Measurements from ENCODE around the gene ZNF148.

ZNF148 gene

DNA sequence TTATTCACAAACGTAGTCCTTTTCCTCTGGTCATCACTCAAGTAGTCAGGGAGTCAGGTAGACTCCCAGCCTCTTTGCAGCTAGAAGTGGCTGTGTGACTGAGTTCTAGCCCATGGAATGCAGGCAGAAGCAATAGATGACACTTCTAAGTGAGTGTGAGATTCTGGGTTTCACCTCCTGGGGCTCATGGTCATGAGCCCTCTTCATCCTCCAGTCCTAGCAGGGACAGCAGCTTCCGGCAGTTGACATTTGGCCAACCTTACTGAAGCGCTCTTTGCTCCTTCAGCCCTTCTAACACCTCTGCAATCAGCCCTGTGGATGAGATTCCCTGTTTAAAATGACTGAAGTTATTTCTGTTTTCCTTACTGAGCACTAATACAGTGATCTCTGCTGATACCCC, 184.3 kb downstream of the ZNF148 start:
- ChIA-PET CTCF (interaction anchor here (0.8 to 1.7 kb wide), 3 partner anchors 12 to 178 kb away, joined by 3 to 5 read pairs (median 3); no protein-coding TSS in a partner anchor), POLR2A (no interaction called here)
- TF ChIP-seq, protein P1, sequence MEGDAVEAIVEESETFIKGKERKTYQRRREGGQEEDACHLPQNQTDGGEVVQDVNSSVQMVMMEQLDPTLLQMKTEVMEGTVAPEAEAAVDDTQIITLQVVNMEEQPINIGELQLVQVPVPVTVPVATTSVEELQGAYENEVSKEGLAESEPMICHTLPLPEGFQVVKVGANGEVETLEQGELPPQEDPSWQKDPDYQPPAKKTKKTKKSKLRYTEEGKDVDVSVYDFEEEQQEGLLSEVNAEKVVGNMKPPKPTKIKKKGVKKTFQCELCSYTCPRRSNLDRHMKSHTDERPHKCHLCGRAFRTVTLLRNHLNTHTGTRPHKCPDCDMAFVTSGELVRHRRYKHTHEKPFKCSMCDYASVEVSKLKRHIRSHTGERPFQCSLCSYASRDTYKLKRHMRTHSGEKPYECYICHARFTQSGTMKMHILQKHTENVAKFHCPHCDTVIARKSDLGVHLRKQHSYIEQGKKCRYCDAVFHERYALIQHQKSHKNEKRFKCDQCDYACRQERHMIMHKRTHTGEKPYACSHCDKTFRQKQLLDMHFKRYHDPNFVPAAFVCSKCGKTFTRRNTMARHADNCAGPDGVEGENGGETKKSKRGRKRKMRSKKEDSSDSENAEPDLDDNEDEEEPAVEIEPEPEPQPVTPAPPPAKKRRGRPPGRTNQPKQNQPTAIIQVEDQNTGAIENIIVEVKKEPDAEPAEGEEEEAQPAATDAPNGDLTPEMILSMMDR (IDR thresholded peaks at IDR 0.05; ENCODE audit: insufficient read depth, low read length, missing control alignments): no peak
- no peak overlapping the region for H3K4me3 ChIP-seq (ENCODE audit: low read depth, low read length)
- no peak for DNase-seq (ENCODE audit: low read depth, low spot score)

DNA sequence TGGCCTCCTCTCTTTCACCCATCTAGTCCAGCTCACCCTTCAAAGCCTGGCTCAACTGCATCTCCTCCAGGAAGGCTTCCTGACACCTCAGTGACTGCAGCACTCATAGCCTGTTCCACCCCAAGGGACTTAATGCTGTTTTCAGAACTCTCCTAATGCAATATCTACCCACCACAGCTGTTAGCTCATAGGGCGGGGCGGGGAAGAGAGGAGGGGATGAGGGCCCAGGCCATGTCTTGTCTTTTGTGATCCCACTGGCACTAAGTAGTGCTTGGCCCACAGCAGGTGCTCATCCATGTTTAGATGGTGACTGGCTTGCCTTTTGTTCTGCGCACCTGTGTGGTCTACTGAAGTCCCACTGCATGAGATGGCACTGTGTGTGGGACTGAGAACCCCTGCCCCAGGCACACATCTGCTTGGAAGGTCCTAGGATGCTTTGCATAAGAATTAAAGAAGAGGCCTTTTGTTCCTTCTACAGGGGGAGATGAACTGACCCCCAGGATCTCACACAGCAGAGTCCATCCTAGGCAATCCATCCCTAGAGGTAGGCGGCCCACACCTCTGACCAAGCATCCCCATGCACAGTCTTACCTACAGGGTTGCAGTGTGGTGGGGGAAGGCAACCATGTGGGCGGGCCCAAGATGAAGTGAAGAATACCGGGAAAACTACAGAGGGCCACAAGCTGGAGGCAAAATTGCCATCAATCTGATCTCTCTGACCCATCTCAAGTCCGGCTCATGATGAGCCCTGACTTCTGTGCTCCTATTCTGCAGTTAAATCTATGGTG, 185.6 kb downstream of the ZNF148 start:
- no peak overlapping the region for H3K4me3 ChIP-seq (ENCODE audit: low read depth, low read length)
- POLR2A ChIA-PET: no interaction called here
- no peak for DNase-seq (ENCODE audit: low read depth, low spot score)
- TF ChIP-seq, protein P1 (IDR thresholded peaks at IDR 0.05; ENCODE audit: insufficient read depth, low read length, missing control alignments): no peak
- CTCF ChIA-PET: interaction anchor here (0.8 to 1.7 kb wide), 3 partner anchors 8 to 10 kb away, joined by 3 to 5 read pairs (median 4); no protein-coding TSS in a partner anchor

DNA sequence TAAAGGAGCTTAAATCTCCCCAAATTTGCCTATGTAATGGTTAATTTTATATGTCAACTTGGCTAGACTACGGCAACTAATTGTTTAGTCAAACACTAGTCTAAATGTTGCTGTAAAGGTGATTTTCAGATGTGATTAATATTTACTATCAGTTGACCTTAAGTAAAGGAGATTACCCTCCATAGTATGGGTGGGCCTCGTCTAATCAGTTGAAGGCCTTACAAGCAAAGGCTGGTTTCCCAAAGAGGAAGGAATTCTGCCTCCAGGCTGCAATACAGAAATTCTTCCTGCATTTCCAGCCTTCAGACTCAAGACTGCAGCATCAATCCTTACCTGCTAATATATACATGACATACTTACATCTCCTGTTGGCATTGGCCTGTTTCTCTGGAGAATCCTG, 186.2 kb downstream of the ZNF148 start:
- ChIA-PET POLR2A (no interaction called here), CTCF (interaction anchor here (0.8 to 1.6 kb wide), 2 partner anchors 9 to 10 kb away, joined by 3 to 4 read pairs; no protein-coding TSS in a partner anchor)
- H3K4me3 ChIP-seq (ENCODE audit: low read depth, low read length): no peak overlapping the region
- no peak for DNase-seq (ENCODE audit: low read depth, low spot score)
- TF ChIP-seq, protein P1 (IDR thresholded peaks at IDR 0.05; ENCODE audit: insufficient read depth, low read length, missing control alignments): no peak

DNA sequence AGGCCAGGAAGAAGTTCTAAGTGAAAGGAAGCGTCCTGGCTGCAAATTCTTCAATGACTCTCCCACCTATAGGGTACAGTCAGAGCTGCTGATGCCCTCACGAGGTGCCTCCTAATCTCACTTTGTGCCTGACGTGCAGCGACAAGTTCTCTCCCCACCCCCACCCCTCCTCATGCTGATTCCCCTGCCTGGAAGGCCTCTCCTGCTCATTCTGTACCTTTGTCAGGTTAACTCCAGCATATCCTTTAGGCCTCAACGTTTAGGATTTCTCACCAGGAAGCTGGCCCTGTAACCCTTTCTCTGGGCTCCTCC, 187.6 kb downstream of the ZNF148 start:
- DNase-seq (ENCODE audit: low read depth, low spot score): no peak
- ChIA-PET POLR2A (no interaction called here), CTCF (no interaction called here)
- TF ChIP-seq, protein P1 (IDR thresholded peaks at IDR 0.05; ENCODE audit: insufficient read depth, low read length, missing control alignments): no peak
- no peak overlapping the region for H3K4me3 ChIP-seq (ENCODE audit: low read depth, low read length)

DNA sequence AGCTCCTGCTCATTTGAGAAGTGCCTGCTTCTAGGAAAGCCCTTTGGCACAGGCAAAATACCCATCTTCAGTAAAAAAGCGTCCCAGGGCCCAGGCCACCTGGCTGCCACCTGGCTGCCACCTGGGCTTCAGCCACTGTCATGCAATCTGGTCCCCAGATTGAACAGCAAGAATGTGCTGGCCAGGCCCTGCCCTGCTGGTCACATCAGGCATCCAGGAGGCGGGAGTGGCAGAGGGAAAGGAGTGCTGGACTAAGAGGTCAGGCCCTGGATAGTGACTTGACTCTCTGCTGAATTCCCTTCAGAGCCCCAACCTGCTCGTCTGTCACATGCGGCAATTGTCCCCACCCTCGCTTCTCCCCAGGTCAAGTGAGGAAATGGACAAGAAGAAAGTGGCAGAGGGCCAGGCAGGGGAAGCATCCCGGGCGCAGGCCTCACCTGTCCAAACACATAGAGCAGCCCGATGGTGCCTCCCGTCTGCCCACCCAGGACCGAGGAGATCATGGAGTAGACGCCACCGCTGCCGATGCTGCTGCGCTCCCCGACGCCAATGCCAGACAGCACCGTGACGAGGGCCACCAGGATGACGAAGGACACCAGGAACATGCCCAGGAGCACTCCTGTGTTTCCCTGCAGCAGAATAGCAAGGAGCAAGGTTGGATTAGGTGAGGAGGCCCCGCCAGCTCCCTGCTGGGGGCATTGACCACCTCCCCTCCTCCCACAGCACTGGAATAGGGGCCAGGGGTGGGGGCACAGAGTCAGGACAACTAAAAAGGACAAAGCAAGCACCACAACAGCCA, 188.1 kb downstream of the ZNF148 start:
- ChIA-PET POLR2A (no interaction called here), CTCF (interaction anchor here (0.8 to 1.1 kb wide), 2 partner anchors 16 to 242 kb away, joined by 3 read pairs; no protein-coding TSS in a partner anchor)
- no peak overlapping the region for H3K4me3 ChIP-seq (ENCODE audit: low read depth, low read length)
- TF ChIP-seq, protein P1 (IDR thresholded peaks at IDR 0.05; ENCODE audit: insufficient read depth, low read length, missing control alignments): no peak
- no peak for DNase-seq (ENCODE audit: low read depth, low spot score)

DNA sequence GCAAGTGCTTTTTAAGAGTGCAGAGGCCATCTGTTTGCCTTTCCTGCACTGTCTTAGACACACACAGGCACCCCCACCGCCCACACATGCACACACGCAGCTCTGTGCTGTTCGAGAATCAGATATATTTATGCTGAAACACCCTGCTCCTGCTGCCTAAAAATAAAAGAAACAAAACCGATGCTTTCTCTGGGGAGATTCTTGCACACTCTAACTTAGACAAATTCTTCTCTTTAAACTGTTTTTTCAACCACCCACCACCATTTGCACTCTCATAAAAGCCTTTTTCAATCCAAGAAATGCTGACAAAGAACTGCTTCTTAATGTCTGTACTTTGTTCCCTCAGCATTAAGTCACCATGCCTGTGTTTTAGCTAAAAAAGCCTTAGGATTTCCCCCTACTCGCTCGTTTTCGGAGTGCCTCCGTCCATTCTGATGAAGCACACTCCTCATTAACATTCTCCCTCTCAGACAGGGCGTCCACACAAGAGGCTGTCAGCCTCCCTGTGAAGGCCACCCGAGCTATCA, 188.8 kb downstream of the ZNF148 start:
- no peak for DNase-seq (ENCODE audit: low read depth, low spot score)
- ChIA-PET POLR2A (no interaction called here), CTCF (interaction anchor here (0.8 to 1.3 kb wide), 3 partner anchors 9 to 243 kb away, joined by 3 to 4 read pairs (median 3); no protein-coding TSS in a partner anchor)
- TF ChIP-seq, protein P1 (IDR thresholded peaks at IDR 0.05; ENCODE audit: insufficient read depth, low read length, missing control alignments): no peak
- no peak overlapping the region for H3K4me3 ChIP-seq (ENCODE audit: low read depth, low read length)
